SU-DHL-6 (cell line): ENCODE results near the gene GALNT9.

Experiments
- H2AFZ ChIP-seq: fragments of 200-600 bp; sonication (generic); 2 replicates; pipeline ENCODE4 v1.6.1; 2014; ENCODE audit warnings: low read depth, mild to moderate bottlenecking, moderate library complexity, mixed read lengths, antibody characterized with exemption, low read length; ENCODE audit not compliant: severe bottlenecking
- H3F3A ChIP-seq: fragments of 200-600 bp; shearing (Covaris generic); 2 replicates; pipeline ENCODE4 v1.6.0; 2016; ENCODE audit warnings: antibody characterized with exemption, mild to moderate bottlenecking; ENCODE audit not compliant: insufficient read depth
- H3K27ac ChIP-seq: fragments of 200-600 bp; sonication (generic); 2 replicates; pipeline ENCODE4 v1.5.1; 2016; ENCODE audit warnings: low read depth, mild to moderate bottlenecking, low read length, moderate library complexity, mixed read lengths
- H3K27me3 ChIP-seq: fragments of 200-600 bp; sonication (generic), shearing (Covaris generic); 2 replicates; pipeline ENCODE4 v1.6.0; 2014; ENCODE audit warnings: mild to moderate bottlenecking, low read length
- H3K36me3 ChIP-seq: fragments of 200-600 bp; sonication (generic); 2 replicates; pipeline ENCODE4 v1.6.1; 2014; ENCODE audit warnings: mild to moderate bottlenecking, low read length, mixed read lengths
- H3K4me2 ChIP-seq: fragments of 300-600, 200-600 bp; shearing (Covaris generic), sonication (generic); 2 replicates; pipeline ENCODE4 v1.6.0; 2014; ENCODE audit warnings: low read length, low read depth, mild to moderate bottlenecking; ENCODE audit not compliant: poor library complexity, severe bottlenecking
- H3K4me3 ChIP-seq: fragments of 200-600 bp; sonication (generic); 2 replicates; pipeline ENCODE4 v1.5.1; 2014; ENCODE audit warnings: antibody characterized with exemption, low read length, mild to moderate bottlenecking, mixed read lengths; ENCODE audit not compliant: insufficient read depth, poor library complexity, severe bottlenecking
- H3K79me2 ChIP-seq: fragments of 200-600 bp; sonication (generic); 2 replicates; pipeline ENCODE4 v1.6.1; 2014; ENCODE audit warnings: mild to moderate bottlenecking, low read length, moderate library complexity; ENCODE audit not compliant: insufficient read depth
- H3K9ac ChIP-seq: fragments of 200-600 bp; sonication (generic); 2 replicates; pipeline ENCODE4 v1.7.0; 2014; ENCODE audit warnings: mild to moderate bottlenecking, low read length
- H3K9me2 ChIP-seq: fragments of 200-600 bp; sonication (generic); replicated peaks from 2 replicates; pipeline ENCODE4 v1.6.1; 2014; ENCODE audit warnings: low read length; ENCODE audit not compliant: insufficient read depth
- H3K9me3 ChIP-seq: fragments of 200-600 bp; sonication (generic); 2 replicates; pipeline ENCODE4 v1.6.1; 2014; ENCODE audit warnings: low read length, mixed read lengths; ENCODE audit not compliant: insufficient read depth
- H4K20me1 ChIP-seq: fragments of 200-600 bp; sonication (generic); 2 replicates; pipeline ENCODE4 v1.6.1; 2014; ENCODE audit warnings: low read depth, mild to moderate bottlenecking, antibody characterized with exemption, low read length, moderate library complexity, mixed read lengths
- EZH2phosphoT487 ChIP-seq: fragments of 200-600 bp; sonication (generic), shearing (Covaris generic); conservative IDR thresholded peaks from 2 replicates; pipeline ENCODE4 v1.6.1; 2018; ENCODE audit warnings: mild to moderate bottlenecking, antibody characterized with exemption, low read length, moderate library complexity, mixed read lengths
- TF ChIP-seq, protein P1 (sequence below): fragments of 200-600 bp; sonication (generic); IDR thresholded peaks from one replicate; pipeline ENCODE4 v1.5.1; 2017; ENCODE audit warnings: antibody characterized with exemption, mild to moderate bottlenecking, low read length, moderate library complexity; ENCODE audit not compliant: insufficient read depth, poor library complexity, severe bottlenecking

GALNT9 gene

GRCh38 chr12:132317233-132317938 is 12.0 kb downstream of the GALNT9 start:
- Histone ChIP-seq H3K27me3 (no peaks in the 10 kb centered on the region), H2AFZ (no peak overlapping the region), H3F3A (no peaks in the 10 kb centered on the region), H3K4me2 (no peak overlapping the region), H3K9me2 (no peaks in the 10 kb centered on the region), H3K9me3 (no peaks in the 10 kb centered on the region), H3K4me3 (no peak overlapping the region), H3K79me2 (no peaks in the 10 kb centered on the region), H4K20me1 (no peaks in the 10 kb centered on the region), H3K36me3 (no peaks in the 10 kb centered on the region), H3K9ac (no peak overlapping the region), H3K27ac (no peak overlapping the region)
- TF ChIP-seq, protein P1, sequence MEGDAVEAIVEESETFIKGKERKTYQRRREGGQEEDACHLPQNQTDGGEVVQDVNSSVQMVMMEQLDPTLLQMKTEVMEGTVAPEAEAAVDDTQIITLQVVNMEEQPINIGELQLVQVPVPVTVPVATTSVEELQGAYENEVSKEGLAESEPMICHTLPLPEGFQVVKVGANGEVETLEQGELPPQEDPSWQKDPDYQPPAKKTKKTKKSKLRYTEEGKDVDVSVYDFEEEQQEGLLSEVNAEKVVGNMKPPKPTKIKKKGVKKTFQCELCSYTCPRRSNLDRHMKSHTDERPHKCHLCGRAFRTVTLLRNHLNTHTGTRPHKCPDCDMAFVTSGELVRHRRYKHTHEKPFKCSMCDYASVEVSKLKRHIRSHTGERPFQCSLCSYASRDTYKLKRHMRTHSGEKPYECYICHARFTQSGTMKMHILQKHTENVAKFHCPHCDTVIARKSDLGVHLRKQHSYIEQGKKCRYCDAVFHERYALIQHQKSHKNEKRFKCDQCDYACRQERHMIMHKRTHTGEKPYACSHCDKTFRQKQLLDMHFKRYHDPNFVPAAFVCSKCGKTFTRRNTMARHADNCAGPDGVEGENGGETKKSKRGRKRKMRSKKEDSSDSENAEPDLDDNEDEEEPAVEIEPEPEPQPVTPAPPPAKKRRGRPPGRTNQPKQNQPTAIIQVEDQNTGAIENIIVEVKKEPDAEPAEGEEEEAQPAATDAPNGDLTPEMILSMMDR, result no peak
- TF ChIP-seq EZH2phosphoT487, result no peak

GRCh38 chr12:132316497-132317232 is 12.7 kb downstream of the GALNT9 start:
- Histone ChIP-seq H3K9me3 (no peaks in the 10 kb centered on the region), H3K9ac (no peak overlapping the region), H3K4me2 (no peak overlapping the region), H3K4me3 (no peak overlapping the region), H3K9me2 (no peaks in the 10 kb centered on the region), H3K27ac (no peak overlapping the region), H3K27me3 (no peaks in the 10 kb centered on the region), H3K36me3 (no peaks in the 10 kb centered on the region), H2AFZ (no peak overlapping the region), H3K79me2 (no peaks in the 10 kb centered on the region), H3F3A (no peaks in the 10 kb centered on the region), H4K20me1 (no peaks in the 10 kb centered on the region)
- TF ChIP-seq, protein P1, result no peak
- TF ChIP-seq EZH2phosphoT487, result no peak

- Histone ChIP-seq H3K4me2 (no peak overlapping the region), H3K9me2 (no peaks in the 10 kb centered on the region), H2AFZ (no peak overlapping the region), H3K79me2 (no peaks in the 10 kb centered on the region), H3K9me3 (no peaks in the 10 kb centered on the region), H3K27ac (no peak overlapping the region), H3K27me3 (no peaks in the 10 kb centered on the region), H3K9ac (no peak overlapping the region), H3F3A (no peaks in the 10 kb centered on the region), H3K4me3 (no peak overlapping the region), H3K36me3 (no peaks in the 10 kb centered on the region), H4K20me1 (no peaks in the 10 kb centered on the region)
- TF ChIP-seq EZH2phosphoT487, result no peak
- TF ChIP-seq, protein P1, result no peak
Observed at GRCh38 chr12:132315951-132316350, 13.4 kb downstream of the GALNT9 start.
